Natural killer cell (primary cell): ENCODE data around the gene SENP1. TPM values are rescaled to one million over a fixed set of nuclear protein-coding genes. Genes with fewer than 3 reads are reported as not detected.

Source experiments
- ATAC-seq, 3 donors: fragments of 150-1000 bp in 2 of 3; fragments of 200-7000 bp in 1 of 3; cut with Tn5 transposase; 1 replicate in 1 of 3; 2 replicates in 2 of 3; pipeline ENCODE4 v1.10.0; 2021; ENCODE audit warnings: mild to moderate bottlenecking in 2 of 3, moderate library complexity in 2 of 3
- DNase-seq, 2 donors: peaks; one replicate each; pipeline versions ENCODE4 v3.0.0 to v3.0.0-alpha.2; 2013 to 2021; ENCODE audit warnings: mixed read lengths in 1 of 2
- H3K27ac ChIP-seq: one replicate; pipeline ENCODE4 v1.5.1; 2013; ENCODE audit warnings: mild to moderate bottlenecking, low read length
- H3K27me3 ChIP-seq: one replicate; pipeline ENCODE4 v1.6.1; 2013; ENCODE audit warnings: low read length; ENCODE audit not compliant: control insufficient read depth, insufficient read depth
- H3K36me3 ChIP-seq: one replicate; pipeline ENCODE4 v1.6.1; 2013; ENCODE audit warnings: low read length; ENCODE audit not compliant: control insufficient read depth, insufficient read depth
- H3K4me1 ChIP-seq: one replicate; pipeline ENCODE4 v1.6.1; 2013; ENCODE audit warnings: low read length; ENCODE audit not compliant: control insufficient read depth, insufficient read depth
- H3K4me3 ChIP-seq: one replicate; pipeline ENCODE4 v1.5.1; 2013; ENCODE audit warnings: low read length
- H3K9me3 ChIP-seq: one replicate; pipeline ENCODE4 v1.6.1; 2013; ENCODE audit warnings: low read length; ENCODE audit not compliant: control insufficient read depth, insufficient read depth
- H3K27ac Mint-ChIP-seq, 2 donors: one replicate each; pipeline ENCODE4 v1.8.0; 2022; ENCODE audit warnings: mild to moderate bottlenecking in 2 of 2, mixed read lengths in 2 of 2, moderate library complexity in 1 of 2
- H3K27me3 Mint-ChIP-seq, 2 donors: one replicate each; pipeline ENCODE4 v1.8.0; 2022; ENCODE audit warnings: low read depth in 2 of 2, mixed read lengths in 2 of 2
- H3K36me3 Mint-ChIP-seq: one replicate; pipeline ENCODE4 v1.8.0; 2022; ENCODE audit warnings: mixed read lengths
- H3K4me1 Mint-ChIP-seq, 2 donors: one replicate each; pipeline ENCODE4 v1.8.0; 2022; ENCODE audit warnings: mixed read lengths in 2 of 2
- H3K4me3 Mint-ChIP-seq: one replicate; pipeline ENCODE4 v1.8.0; 2022; ENCODE audit warnings: mild to moderate bottlenecking, moderate library complexity, mixed read lengths
- H3K9me3 Mint-ChIP-seq, 2 donors: one replicate each; pipeline ENCODE4 v1.8.0; 2022; ENCODE audit warnings: mixed read lengths in 2 of 2
- CTCF ChIP-seq: fragments of 200-600 bp; IDR thresholded peaks from one replicate; pipeline ENCODE4 v1.8.0; 2022; ENCODE audit warnings: antibody characterized with exemption
- WGBS: methylation state at CpG from one replicate; pipeline ENCODE4 v1.1.7; 2013; ENCODE audit warnings: missing lambda C conversion rate; ENCODE audit not compliant: insufficient coverage; 5-methylcytosine and 5-hydroxymethylcytosine counted together
- intact Hi-C: fragments of 100-400 bp; cut with micrococcal nuclease; formaldehyde crosslinking; loops from one replicate; pipeline ENCODE4 v1.14.2; 2022
- total RNA-seq, 4 donors: library from RNA; stranded (reverse); fragments of 120-200 nt in 1 of 4; gene quantifications; one replicate each; pipeline versions ENCODE4 v1.2.3 to v1.2.4, GENCODE V29; 2013 to 2022

SENP1 gene
- total RNA-seq, 3 donors from 2014 or later (not counting 1 experiment from before 2014, with no cell fraction given), result 35.6 to 39.6 (median 36.8) TPM

- Mint-ChIP-seq H3K36me3 (peaks cover 24% of the 10 kb centered on the region), H3K27me3 (no peaks in the 10 kb centered on the region), H3K4me3 (no peak overlapping the region), H3K9me3 (no peaks in the 10 kb centered on the region), H3K27ac (no peak overlapping the region), H3K4me1 (peaks cover 0 to 6% of the 10 kb centered on the region in 2 donors)
- intact Hi-C loops, result no loop called here
- H3K4me1 ChIP-seq, result no peaks in the 10 kb centered on the region
- no peak for TF ChIP-seq CTCF
- H3K27ac ChIP-seq, result no peak overlapping the region
- no peak overlapping the region for H3K4me3 ChIP-seq
- 100% methylated on average over 2 of the region's 2 CpGs for WGBS
- H3K27me3 ChIP-seq, result no peaks in the 10 kb centered on the region
- no peaks in the 10 kb centered on the region for H3K9me3 ChIP-seq
- H3K36me3 ChIP-seq, result peaks cover 33% of the 10 kb centered on the region
- ATAC-seq (no peak), DNase-seq (no peak)
These were observed 54.2 kb downstream of the SENP1 start for GRCh38 chr12:48051681-48052080.

- Histone ChIP-seq H3K4me3 (no peak overlapping the region), H3K4me1 (no peaks in the 10 kb centered on the region), H3K27ac (no peak overlapping the region), H3K27me3 (no peaks in the 10 kb centered on the region), H3K36me3 (peaks cover 46% of the 10 kb centered on the region), H3K9me3 (no peaks in the 10 kb centered on the region)
- H3K9me3 Mint-ChIP-seq, result no peaks in the 10 kb centered on the region
- no peaks in the 10 kb centered on the region for H3K27me3 Mint-ChIP-seq
- peaks cover 0 to 6% of the 10 kb centered on the region in 2 donors for H3K4me1 Mint-ChIP-seq
- H3K27ac Mint-ChIP-seq, result no peak overlapping the region
- WGBS, result 99% methylated on average over 6 of the region's 6 CpGs
- DNase-seq, result no peak
- intact Hi-C loops, result no loop called here
- no peak for TF ChIP-seq CTCF
- H3K4me3 Mint-ChIP-seq, result no peak overlapping the region
- H3K36me3 Mint-ChIP-seq, result peaks cover 29% of the 10 kb centered on the region
- peak in 1 of 3 donors; percentile 14 for ATAC-seq
These were observed 55.7 kb downstream of the SENP1 start for GRCh38 chr12:48050174-48050573.

- Mint-ChIP-seq H3K4me1 (no peaks in the 10 kb centered on the region), H3K9me3 (no peaks in the 10 kb centered on the region), H3K27me3 (no peaks in the 10 kb centered on the region), H3K4me3 (no peak overlapping the region), H3K27ac (no peak overlapping the region), H3K36me3 (peaks cover 38% of the 10 kb centered on the region)
- no peak for DNase-seq
- intact Hi-C loops, result no loop called here
- no peaks in the 10 kb centered on the region for H3K9me3 ChIP-seq
- H3K4me3 ChIP-seq, result no peak overlapping the region
- H3K27ac ChIP-seq, result no peak overlapping the region
- H3K27me3 ChIP-seq, result no peaks in the 10 kb centered on the region
- H3K36me3 ChIP-seq, result peaks cover 56% of the 10 kb centered on the region
- H3K4me1 ChIP-seq, result no peaks in the 10 kb centered on the region
- 94% methylated on average over 2 of the region's 2 CpGs for WGBS
- TF ChIP-seq CTCF, result no peak
- no peak for ATAC-seq
These were observed 59.8 kb downstream of the SENP1 start for GRCh38 chr12:48045965-48046518.
